Heart left ventricle (tissue), 16 donors: Measurements from ENCODE around the gene PARD3. TPM values are rescaled to one million over a fixed set of nuclear protein-coding genes. Genes with fewer than 3 reads are reported as not detected.

Experiments used
- ATAC-seq, 4 donors: fragments of 200-7000 bp; cut with Tn5 transposase; one replicate each; pipeline ENCODE4 v1.9.1; 2020 to 2022; ENCODE audit warnings: moderate library complexity in 4 of 4, mild to moderate bottlenecking in 3 of 4, moderate number of reproducible peaks in 1 of 4
- DNase-seq, 5 donors: peaks; one replicate each; pipeline ENCODE4 v3.0.0-alpha.2; 2020
- H3K27ac ChIP-seq, 12 donors: fragments of 200-600 bp; sonication (generic) in 4 of 12; one replicate each; pipeline versions ENCODE4 v1.5.0 to v1.8.0; 2016 to 2022; ENCODE audit warnings: mild to moderate bottlenecking in 2 of 12
- H3K27me3 ChIP-seq, 9 donors: fragments of 200-600 bp; sonication (generic) in 2 of 9; one replicate each; pipeline versions ENCODE4 v1.5.1 to v1.8.0; 2016 to 2022; ENCODE audit warnings: mild to moderate bottlenecking in 3 of 9
- H3K36me3 ChIP-seq, 9 donors: fragments of 200-600 bp; sonication (generic) in 2 of 9; one replicate each; pipeline versions ENCODE4 v1.5.0 to v1.8.0; 2018 to 2022; ENCODE audit warnings: mild to moderate bottlenecking in 2 of 9
- H3K4me1 ChIP-seq, 12 donors: fragments of 200-600 bp; sonication (generic) in 4 of 12; one replicate each; pipeline versions ENCODE4 v1.5.0 to v1.8.0; 2016 to 2022; ENCODE audit warnings: mild to moderate bottlenecking in 3 of 12
- H3K4me3 ChIP-seq, 12 donors: fragments of 200-600 bp; sonication (generic) in 4 of 12; one replicate each; pipeline versions ENCODE4 v1.5.0 to v1.8.0; 2017 to 2022; ENCODE audit warnings: mild to moderate bottlenecking in 9 of 12, moderate library complexity in 4 of 12
- H3K9me3 ChIP-seq, 12 donors: fragments of 200-600 bp; sonication (generic) in 4 of 12; one replicate each; pipeline versions ENCODE4 v1.5.0 to v1.8.0; 2016 to 2022; ENCODE audit warnings: mild to moderate bottlenecking in 1 of 12
- CTCF ChIP-seq, 12 donors: fragments of 200-600 bp; sonication (generic) in 4 of 12; IDR thresholded peaks; one replicate each; pipeline versions ENCODE4 v1.5.0 to v1.8.0; 2018 to 2022; ENCODE audit warnings: antibody characterized with exemption in 12 of 12, mild to moderate bottlenecking in 5 of 12
- POLR2A ChIP-seq, 2 donors: fragments of 450-650 bp; IDR thresholded peaks; one replicate each; pipeline ENCODE4 v1.6.1; 2017; ENCODE audit warnings: antibody characterized with exemption in 2 of 2, mild to moderate bottlenecking in 2 of 2, moderate library complexity in 2 of 2
- WGBS, 4 donors: extraction: QIAGEN DNeasy Blood & Tissue Kit in 2 of 4; methylation state at CpG; one replicate each; pipeline versions ENCODE4 v1.1.5 to v1.1.7; 2013 to 2018; 5-methylcytosine and 5-hydroxymethylcytosine counted together
- intact Hi-C, 10 donors: fragments of 100-400 bp; cut with DNase I; formaldehyde crosslinking; loops; one replicate each; pipeline versions ENCODE4 v1.11.1 to v1.14.2; 2022
- polyA plus RNA-seq, 2 donors: library from polyadenylated mRNA; stranded (reverse); fragments of 200-250 nt; gene quantifications; one replicate each; pipeline ENCODE4 v1.2.3, GENCODE V29; 2013
- total RNA-seq, 9 donors: library from RNA; depleted of rRNA in 2 of 9; stranded (reverse); fragments of >200 nt in 2 of 9; fragmentation: NEBNext Ultra II Directional in 3 of 9; extraction: Animal tissue kit (Norgen Biotek cat#: 25700) in 3 of 9; gene quantifications; one replicate each; pipeline versions ENCODE4 v1.1.0 to v1.2.4, GENCODE V29; 2016 to 2023
- donor health status: ischemic (EF 13 %, LVEDD 7.1; RV severe dilation, severe dysfunction).
- donor health status: healthy with polysubstance abuse.
- donor health status: DM: no; HTN: yes; CAD: no.
- donor health status: DM: no; HTN: no; CAD: no.
- donor health status: ischemic (EF 25% LVEDD 6.9; RV normal size, moderate dysfunction).
- donor health status: ischemic (EF 25% LVEDD 5.7; RV mildly dilated, moderate dysfunction).
- donor health status: healthy.
- donor health status: DM: yes; HTN: yes; CAD: no.
- donor health status: ischemic (EF 35%, LVEDD 5.7; RV mildly dilated, moderate dysfunction).
- donor health status: nonischemic (EF 11% LVEDD 7.7; RV severe dilation, severe dysfunction).
- donor health status: DM: yes; HTN: yes; CAD: no.
- donor health status: PGD.
- donor health status: ischemic (EF 29% LVEDD 5.4; RV normal size, mild dysfunction).
- donor health status: nonischemic (EF 23%, LVEDD 6.1; RV moderate dilation, normal function).

The PARD3 gene
- total and polyA plus RNA-seq, 11 donors: 24.8 to 69.7 (median 33.1) TPM

GRCh38 chr10:34148305-34148657 is 666.8 kb downstream of the PARD3 start:
- DNase-seq (no peak), ATAC-seq (no peak)
- Histone ChIP-seq H3K4me3 (no peak overlapping the region), H3K27ac (no peak overlapping the region), H3K4me1 (peaks cover 0 to 9% (median 0%) of the 10 kb centered on the region in 12 donors), H3K9me3 (no peaks in the 10 kb centered on the region), H3K36me3 (no peaks in the 10 kb centered on the region), H3K27me3 (no peaks in the 10 kb centered on the region)
- TF ChIP-seq CTCF (IDR thresholded peaks at IDR 0.05): no peak
- no peak for TF ChIP-seq POLR2A (IDR thresholded peaks at IDR 0.05)
- WGBS, 4 donors: 94 to 96% (median 95%) methylated on average over 3 of the region's 3 CpGs
- intact Hi-C loops: no loop called here

GRCh38 chr10:34147641-34148304 is 667.3 kb downstream of the PARD3 start:
- no peak for ATAC-seq
- WGBS, 4 donors: 67 to 89% (median 84%) methylated on average over 4 of the region's 4 CpGs
- intact Hi-C loops: no loop called here
- Histone ChIP-seq H3K27ac (no peak overlapping the region), H3K9me3 (no peaks in the 10 kb centered on the region), H3K4me3 (no peak overlapping the region), H3K4me1 (peaks cover 0 to 9% (median 0%) of the 10 kb centered on the region in 12 donors), H3K36me3 (no peaks in the 10 kb centered on the region), H3K27me3 (no peaks in the 10 kb centered on the region)
- no peak for DNase-seq
- TF ChIP-seq POLR2A (IDR thresholded peaks at IDR 0.05) (no peak), CTCF (IDR thresholded peaks at IDR 0.05) (no peak)

- no peak for ATAC-seq
- 75 to 87% (median 80%) methylated on average over 3 of the region's 3 CpGs for WGBS, 4 donors
Observed at GRCh38 chr10:34145715-34146114, 669.4 kb downstream of the PARD3 start.

GRCh38 chr10:34143466-34143865 is 671.6 kb downstream of the PARD3 start:
- DNase-seq (no peak), ATAC-seq (no peak)
- no peak overlapping the region for H3K4me3 ChIP-seq
- H3K36me3 ChIP-seq: no peaks in the 10 kb centered on the region
- no peaks in the 10 kb centered on the region for H3K27me3 ChIP-seq
- intact Hi-C loops: no loop called here
- H3K4me1 ChIP-seq: no peaks in the 10 kb centered on the region
- WGBS, 4 donors: 91 to 98% (median 95%) methylated on average over 2 of the region's 2 CpGs
- TF ChIP-seq POLR2A (IDR thresholded peaks at IDR 0.05): no peak
- no peak for TF ChIP-seq CTCF (IDR thresholded peaks at IDR 0.05)
- H3K9me3 ChIP-seq: no peaks in the 10 kb centered on the region
- H3K27ac ChIP-seq: no peak overlapping the region

More at GRCh38 chr10:34145715-34146114, 669.4 kb downstream of the PARD3 start:
- TF ChIP-seq POLR2A (IDR thresholded peaks at IDR 0.05): no peak
- TF ChIP-seq CTCF (IDR thresholded peaks at IDR 0.05): no peak
- Histone ChIP-seq H3K4me1 (no peaks in the 10 kb centered on the region), H3K36me3 (no peaks in the 10 kb centered on the region), H3K27ac (no peak overlapping the region), H3K4me3 (no peak overlapping the region), H3K9me3 (no peaks in the 10 kb centered on the region), H3K27me3 (no peaks in the 10 kb centered on the region)
- intact Hi-C loops: no loop called here
- no peak for DNase-seq
